ENCODE data around the gene FAM47E.

FAM47E gene

DNA sequence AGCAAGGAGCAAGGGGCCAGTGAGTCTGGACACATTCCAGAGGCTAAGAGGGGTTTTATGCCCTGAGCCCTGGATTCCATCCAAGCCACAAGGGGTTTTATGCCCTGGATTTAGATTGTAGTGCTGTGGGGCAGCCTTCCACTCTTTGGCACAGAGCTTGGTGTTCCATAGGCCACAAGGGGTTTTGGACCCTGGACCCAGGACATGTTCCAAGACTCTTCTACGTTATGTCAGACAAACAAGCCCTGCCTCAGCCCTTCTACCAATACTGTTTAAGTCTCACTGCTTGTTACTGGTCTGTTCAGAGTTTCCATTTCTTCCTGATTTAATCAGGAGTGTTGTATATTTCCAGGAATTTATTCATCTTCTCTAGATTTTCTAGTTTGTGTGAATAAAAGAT is 25.1 kb upstream of the FAM47E start:
- TF ChIP-seq, protein P1, sequence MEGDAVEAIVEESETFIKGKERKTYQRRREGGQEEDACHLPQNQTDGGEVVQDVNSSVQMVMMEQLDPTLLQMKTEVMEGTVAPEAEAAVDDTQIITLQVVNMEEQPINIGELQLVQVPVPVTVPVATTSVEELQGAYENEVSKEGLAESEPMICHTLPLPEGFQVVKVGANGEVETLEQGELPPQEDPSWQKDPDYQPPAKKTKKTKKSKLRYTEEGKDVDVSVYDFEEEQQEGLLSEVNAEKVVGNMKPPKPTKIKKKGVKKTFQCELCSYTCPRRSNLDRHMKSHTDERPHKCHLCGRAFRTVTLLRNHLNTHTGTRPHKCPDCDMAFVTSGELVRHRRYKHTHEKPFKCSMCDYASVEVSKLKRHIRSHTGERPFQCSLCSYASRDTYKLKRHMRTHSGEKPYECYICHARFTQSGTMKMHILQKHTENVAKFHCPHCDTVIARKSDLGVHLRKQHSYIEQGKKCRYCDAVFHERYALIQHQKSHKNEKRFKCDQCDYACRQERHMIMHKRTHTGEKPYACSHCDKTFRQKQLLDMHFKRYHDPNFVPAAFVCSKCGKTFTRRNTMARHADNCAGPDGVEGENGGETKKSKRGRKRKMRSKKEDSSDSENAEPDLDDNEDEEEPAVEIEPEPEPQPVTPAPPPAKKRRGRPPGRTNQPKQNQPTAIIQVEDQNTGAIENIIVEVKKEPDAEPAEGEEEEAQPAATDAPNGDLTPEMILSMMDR (IDR thresholded peaks at IDR 0.05; ENCODE audit: insufficient read depth, low read depth, low read length, missing control alignments), result no peak
- no peak for DNase-seq (ENCODE audit: low read depth)
- no peak overlapping the region for H3K4me3 ChIP-seq (ENCODE audit: low read length)

DNA sequence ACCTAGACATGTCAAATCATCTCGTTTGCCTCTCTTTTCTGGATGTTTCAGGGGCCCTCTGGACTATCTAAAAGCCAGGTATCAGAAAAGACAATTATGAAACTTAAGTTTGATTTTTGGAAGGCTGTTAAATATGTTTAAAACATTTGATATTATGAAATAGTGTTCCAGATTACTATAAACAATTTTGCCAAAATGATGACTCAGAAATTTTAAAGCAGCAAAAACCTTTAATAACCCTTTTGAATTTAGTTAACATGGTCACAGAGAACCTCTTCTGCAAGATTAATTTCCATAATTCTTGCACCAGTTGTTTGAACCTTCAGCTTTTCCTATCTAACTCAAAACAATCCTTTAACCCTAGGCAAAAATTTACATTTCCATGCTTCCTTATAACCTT is 18.8 kb upstream of the FAM47E start:
- no peak for DNase-seq (ENCODE audit: low read depth)
- no peak overlapping the region for H3K4me3 ChIP-seq (ENCODE audit: low read length)
- TF ChIP-seq, protein P1 (IDR thresholded peaks at IDR 0.05; ENCODE audit: insufficient read depth, low read depth, low read length, missing control alignments), result no peak

DNA sequence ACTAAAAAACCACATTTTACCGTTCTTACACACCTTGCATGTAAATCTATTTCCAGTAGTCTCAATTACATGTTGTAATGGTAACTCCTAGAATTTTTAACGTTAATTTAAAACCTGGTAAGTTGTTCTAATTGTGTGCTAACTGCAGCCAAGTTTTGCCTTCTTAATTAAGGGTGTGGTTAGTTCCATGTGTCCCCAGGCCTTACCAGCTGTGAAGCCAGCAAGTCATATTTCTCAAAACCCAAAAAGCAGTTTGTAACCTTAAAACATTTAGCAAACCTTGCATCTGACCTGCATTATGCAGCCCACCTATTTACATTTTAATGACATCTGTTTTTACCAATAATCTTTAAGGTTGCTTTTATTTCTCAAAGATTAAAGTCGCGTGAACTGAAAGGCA is 18.4 kb upstream of the FAM47E start:
- no peak overlapping the region for H3K4me3 ChIP-seq (ENCODE audit: low read length)
- no peak for DNase-seq (ENCODE audit: low read depth)
- TF ChIP-seq, protein P1 (IDR thresholded peaks at IDR 0.05; ENCODE audit: insufficient read depth, low read depth, low read length, missing control alignments), result no peak

DNA sequence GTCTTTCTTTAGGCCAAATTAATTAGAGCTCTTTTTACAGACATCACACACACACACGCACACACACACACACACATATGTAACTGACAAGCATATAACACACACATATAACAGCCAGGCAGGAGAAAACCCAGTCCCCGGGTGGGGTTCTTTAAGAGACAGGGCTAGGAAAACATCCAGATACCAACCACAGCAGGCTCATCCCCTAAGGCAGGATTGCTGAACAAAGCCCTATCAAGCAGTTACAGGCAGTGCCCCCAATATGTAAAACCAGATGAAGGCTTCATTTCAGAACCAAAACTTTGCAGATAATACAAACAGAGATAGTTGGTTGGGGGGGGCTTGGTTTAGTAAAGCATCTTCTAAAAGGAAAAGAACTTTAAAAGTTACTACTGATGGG is 18.0 kb upstream of the FAM47E start:
- H3K4me3 ChIP-seq (ENCODE audit: low read length), result no peak overlapping the region
- TF ChIP-seq, protein P1 (IDR thresholded peaks at IDR 0.05; ENCODE audit: insufficient read depth, low read depth, low read length, missing control alignments), result no peak
- DNase-seq (ENCODE audit: low read depth), result no peak

DNA sequence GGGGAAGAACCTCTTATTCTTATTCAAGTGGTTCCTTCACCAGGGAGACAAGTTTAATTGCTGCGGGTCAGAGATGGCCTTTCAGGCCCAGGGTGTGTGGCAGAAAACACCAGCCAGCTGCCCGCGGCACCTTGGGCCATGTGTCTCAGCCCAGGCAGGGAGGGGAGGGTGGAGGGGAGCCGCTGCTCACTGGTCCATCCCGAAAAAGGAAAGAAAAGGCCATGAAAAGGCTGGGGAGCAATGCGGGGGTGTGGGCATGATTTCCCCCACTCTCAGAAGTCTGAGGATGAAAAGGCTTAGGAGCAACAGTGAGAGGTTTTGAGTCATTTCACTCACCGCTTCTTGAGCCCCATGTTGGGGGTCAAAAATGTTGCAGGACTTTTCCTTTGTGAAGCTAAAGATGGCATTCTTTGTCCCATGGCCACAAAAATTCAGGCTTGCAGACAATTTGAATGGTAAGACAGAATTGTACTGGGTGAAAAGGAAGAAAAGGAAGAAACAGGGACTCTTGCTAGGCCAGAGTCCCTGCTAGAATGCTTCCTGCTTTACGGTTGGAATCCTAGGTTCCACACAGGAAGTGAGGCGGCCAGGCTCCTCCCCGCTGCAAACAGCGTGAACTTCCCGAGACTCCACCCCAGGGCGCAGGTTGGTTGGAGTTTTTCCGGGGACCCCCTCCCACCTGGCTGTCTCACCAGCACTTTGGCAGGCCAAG is 17.4 kb upstream of the FAM47E start:
- TF ChIP-seq, protein P1 (IDR thresholded peaks at IDR 0.05; ENCODE audit: insufficient read depth, low read depth, low read length, missing control alignments), result no peak
- DNase-seq (ENCODE audit: low read depth), result no peak
- H3K4me3 ChIP-seq (ENCODE audit: low read length), result no peak overlapping the region

DNA sequence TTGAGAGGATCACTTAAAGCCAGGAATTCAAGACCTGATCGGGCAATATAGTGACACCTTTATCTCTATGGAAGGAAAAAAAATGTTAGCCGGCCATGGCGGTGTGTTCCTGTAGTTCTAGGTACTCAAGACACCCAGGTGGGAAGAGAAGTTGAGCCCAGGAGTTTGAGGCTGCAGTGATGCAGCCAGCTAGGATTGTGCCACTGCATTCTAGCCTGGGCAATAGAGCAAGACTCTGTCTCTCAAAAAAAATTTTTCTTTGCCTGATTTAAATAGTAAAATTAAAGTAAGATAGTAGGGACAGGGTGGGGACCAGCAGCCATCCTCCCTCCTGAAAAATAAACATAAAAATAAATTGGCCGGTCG is 16.9 kb upstream of the FAM47E start:
- TF ChIP-seq, protein P1 (IDR thresholded peaks at IDR 0.05; ENCODE audit: insufficient read depth, low read depth, low read length, missing control alignments), result no peak
- no peak for DNase-seq (ENCODE audit: low read depth)
- no peak overlapping the region for H3K4me3 ChIP-seq (ENCODE audit: low read length)

DNA sequence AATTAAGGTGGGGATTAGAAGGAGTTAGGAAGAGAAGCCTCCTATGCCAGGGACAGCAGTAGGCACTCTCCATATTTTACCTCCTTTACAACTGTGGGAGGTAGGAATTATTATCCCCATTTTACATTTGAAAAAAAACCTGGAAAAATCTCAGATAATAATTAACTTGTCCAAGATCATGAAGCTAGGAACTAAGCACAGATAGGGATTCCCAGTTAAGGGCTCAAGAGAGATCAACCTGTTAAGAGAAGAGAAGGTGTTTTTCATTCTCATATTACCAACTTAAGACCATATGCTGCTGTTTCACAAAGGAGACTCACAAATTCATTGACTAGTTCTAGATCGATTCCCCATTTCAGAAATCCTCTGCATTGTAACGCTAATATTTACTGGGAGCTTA is 16.1 kb upstream of the FAM47E start:
- TF ChIP-seq, protein P1 (IDR thresholded peaks at IDR 0.05; ENCODE audit: insufficient read depth, low read depth, low read length, missing control alignments), result no peak
- no peak overlapping the region for H3K4me3 ChIP-seq (ENCODE audit: low read length)
- DNase-seq (ENCODE audit: low read depth), result no peak

Data from epithelial cell of esophagus (primary cell).